Daoy (cell line): ENCODE measurements around the gene CDH5. TPM values are rescaled to one million over a fixed set of nuclear protein-coding genes. Genes with fewer than 3 reads are reported as not detected.
A peak's percentile ranks its signal among the peaks of the same experiment; 100 is the strongest.

Experiments
- DNase-seq: peaks from one replicate; pipeline ENCODE4 v3.0.0-alpha.2; 2015; ENCODE audit warnings: low read depth
- total RNA-seq: library from RNA; depleted of rRNA; stranded (reverse); fragments of >200 nt; shearing (Covaris generic); gene quantifications from 2 replicates; pipeline ENCODE4 v1.2.3, GENCODE V29; 2014

Gene CDH5
- total RNA-seq, 1 experiment from 2014 or later = 0.06 TPM

GRCh38 chr16:66354034-66354909 is 12.2 kb upstream of the CDH5 start:
- DNase-seq = no peak

GRCh38 chr16:66355526-66355925 is 11.0 kb upstream of the CDH5 start:
- no peak for DNase-seq

- DNase-seq = peak; percentile 60
These were observed 9.0 kb upstream of the CDH5 start for GRCh38 chr16:66357523-66357928.

- no peak for DNase-seq
These were observed 8.3 kb upstream of the CDH5 start for GRCh38 chr16:66358231-66358630.

GRCh38 chr16:66359012-66359411 is 7.5 kb upstream of the CDH5 start:
- DNase-seq = peak; percentile 80

DNA sequence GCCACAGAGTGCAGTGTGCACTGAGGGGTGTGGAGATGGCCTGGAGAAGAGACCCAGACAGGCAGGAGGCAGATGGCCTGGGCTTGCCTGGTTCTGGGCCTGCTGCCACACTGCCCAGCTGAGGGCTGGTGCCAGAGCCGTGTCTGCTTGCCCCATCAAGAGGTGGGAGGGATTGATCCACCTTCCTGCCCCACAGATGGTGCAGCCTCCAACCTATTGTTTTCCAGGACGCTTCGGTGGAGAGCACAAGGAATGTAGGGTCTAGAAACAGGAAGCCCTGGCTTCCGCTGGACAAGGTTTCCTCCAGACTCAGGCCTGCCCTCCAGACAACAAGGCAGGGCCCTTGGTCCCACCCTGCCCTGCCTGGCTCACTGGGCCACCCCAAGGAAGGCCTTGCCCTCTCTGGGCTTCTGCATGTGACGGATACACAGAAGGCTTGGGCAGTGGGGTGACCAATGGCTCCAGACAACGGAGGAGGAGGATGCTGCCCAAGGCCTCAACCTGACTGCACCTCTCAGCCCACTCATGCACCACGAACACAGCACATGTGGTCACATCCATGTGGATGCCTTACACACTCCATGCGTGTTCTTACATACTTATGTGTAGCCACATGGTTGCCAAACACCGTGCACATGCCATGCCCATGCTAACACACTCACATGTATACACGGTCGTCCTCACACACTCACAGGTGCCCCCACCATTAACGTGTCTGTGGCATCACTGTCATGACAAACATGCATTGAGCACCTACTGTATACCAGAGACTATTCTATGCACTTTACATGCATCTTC is 6.5 kb upstream of the CDH5 start:
- no peak for DNase-seq

- DNase-seq = no peak
These were observed 5.7 kb upstream of the CDH5 start for GRCh38 chr16:66360624-66361324.

- DNase-seq = no peak
These were observed 4.8 kb upstream of the CDH5 start for GRCh38 chr16:66361604-66362135.

DNA sequence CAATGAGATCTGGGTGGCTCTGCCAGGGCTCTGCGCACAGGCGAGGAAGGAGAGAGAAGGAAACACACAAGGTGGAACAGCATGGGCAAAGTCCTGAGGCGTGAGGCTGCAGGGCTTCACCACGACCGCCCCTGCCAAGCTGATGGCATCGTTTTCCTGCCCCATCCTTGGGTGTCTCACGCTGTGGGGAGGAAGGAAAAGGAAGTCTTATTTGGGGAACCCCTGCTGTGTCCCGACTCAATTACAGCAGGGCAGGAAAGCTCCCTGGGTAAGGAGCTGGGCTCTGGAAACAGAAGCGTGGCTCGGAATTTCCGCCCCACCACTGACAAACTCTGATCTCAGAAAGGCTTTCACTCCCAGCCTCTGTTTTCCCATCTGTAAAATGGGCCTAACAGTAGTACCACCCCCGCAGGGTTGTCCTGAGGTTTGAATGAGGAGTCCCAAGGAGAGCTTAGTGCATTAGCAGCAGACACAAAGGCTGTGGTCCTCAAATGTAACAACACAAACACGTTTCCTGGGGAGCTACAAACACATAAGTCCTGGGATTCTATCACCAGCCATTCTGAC is 3.2 kb upstream of the CDH5 start:
- DNase-seq = no peak

DNA sequence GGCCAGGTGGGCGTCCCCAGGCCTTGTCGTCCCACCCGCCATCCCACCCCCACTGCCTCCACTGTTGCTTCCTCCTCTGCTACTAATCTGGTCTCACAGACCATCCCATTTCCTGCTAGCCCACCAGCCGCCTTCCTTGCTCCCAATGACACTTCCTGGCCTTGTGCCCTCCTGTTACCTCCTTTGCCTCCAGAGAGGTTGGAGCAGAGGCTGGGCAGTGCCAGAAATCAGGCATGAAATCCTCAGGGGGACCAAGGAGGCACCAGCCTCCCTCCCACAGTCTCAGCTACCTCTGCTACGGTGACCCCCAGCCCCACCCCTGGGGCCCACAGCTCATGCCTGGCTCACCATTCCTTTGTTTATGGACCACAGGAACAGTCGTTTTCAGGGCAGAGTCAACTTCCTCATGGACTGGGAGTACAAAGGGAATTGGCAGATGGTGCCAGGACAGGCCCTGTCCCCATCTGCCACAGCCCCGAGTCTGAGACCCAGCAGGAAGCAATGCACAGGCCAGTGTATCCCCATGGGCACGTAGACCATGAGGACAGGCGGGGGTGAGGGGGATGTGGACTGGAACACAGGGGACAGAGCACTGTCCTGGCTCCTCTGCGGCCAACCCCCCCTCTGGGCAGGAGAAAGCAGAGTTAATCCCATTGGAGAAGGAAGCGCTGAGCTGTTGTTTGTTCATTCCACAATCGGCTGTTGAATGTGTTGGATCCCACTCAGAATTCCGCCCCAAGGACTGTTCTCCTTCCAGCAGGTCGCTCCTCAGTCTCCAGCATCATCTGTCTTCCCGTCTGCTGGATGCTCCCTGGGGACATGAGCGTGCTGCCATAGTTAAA is 2.2 kb upstream of the CDH5 start:
- DNase-seq = no peak

- DNase-seq = no peak
These were observed 1.6 kb upstream of the CDH5 start for GRCh38 chr16:66364959-66365306.

- peak; percentile 32 for DNase-seq
These were observed 840 bp upstream of the CDH5 start for GRCh38 chr16:66365651-66366050.

GRCh38 chr16:66367968-66368891 is 1.7 kb downstream of the CDH5 start:
- no peak for DNase-seq

DNA sequence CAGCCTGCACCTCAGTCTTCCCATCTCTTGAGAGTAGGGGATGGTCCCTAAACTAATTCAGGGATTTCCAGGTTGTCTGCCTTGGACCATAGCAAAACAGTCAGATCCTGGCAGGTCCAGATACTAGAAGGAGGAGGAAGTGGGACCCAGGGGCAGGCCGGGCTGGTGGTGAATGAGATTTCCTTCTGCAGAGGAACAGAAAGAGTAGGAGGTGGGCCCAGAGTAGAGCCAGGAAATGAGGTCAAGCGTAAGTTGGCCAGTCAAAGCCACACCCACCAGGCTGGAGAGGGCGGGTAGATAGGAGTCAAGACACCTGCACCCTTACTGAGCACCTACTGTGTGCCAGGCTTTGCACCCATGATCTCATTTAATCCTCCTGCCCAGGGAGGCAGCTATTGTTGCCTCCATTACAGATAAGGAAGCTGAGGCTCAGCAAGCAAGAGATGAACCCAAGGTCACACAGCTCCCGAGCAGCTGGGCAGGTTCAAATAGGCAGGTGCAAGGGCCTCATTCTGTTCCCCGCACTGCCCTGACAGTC is 2.6 kb downstream of the CDH5 start:
- no peak for DNase-seq

- no peak for DNase-seq
These were observed 4.5 kb downstream of the CDH5 start for GRCh38 chr16:66370786-66371684.

- no peak for DNase-seq
These were observed 5.8 kb downstream of the CDH5 start for GRCh38 chr16:66372078-66372897.

- DNase-seq = no peak
These were observed 6.3 kb downstream of the CDH5 start for GRCh38 chr16:66372898-66373155.

- no peak for DNase-seq
These were observed 7.2 kb downstream of the CDH5 start for GRCh38 chr16:66373667-66374066.
